Suprapubic skin (tissue), 4 donors: Measurements from ENCODE around the gene TRIO. TPM values are rescaled to one million over a fixed set of nuclear protein-coding genes. Genes with fewer than 3 reads are reported as not detected.

Experiments
- DNase-seq, 2 donors: peaks; one replicate each; pipeline ENCODE4 v3.0.0-alpha.2; 2019; ENCODE audit warnings: low spot score in 2 of 2
- H3K27ac ChIP-seq: fragments of 200-600 bp; sonication (generic); one replicate; pipeline ENCODE4 v1.5.1; 2019
- H3K27me3 ChIP-seq: fragments of 200-600 bp; sonication (generic); one replicate; pipeline ENCODE4 v1.5.1; 2019
- H3K36me3 ChIP-seq: fragments of 200-600 bp; sonication (generic); one replicate; pipeline ENCODE4 v1.5.1; 2019
- H3K4me1 ChIP-seq: fragments of 200-600 bp; sonication (generic); one replicate; pipeline ENCODE4 v1.5.1; 2019
- H3K4me3 ChIP-seq: fragments of 200-600 bp; sonication (generic); one replicate; pipeline ENCODE4 v1.5.1; 2019; ENCODE audit warnings: mild to moderate bottlenecking
- H3K9me3 ChIP-seq: fragments of 200-600 bp; sonication (generic); one replicate; pipeline ENCODE4 v1.5.1; 2019
- CTCF ChIP-seq, 2 donors: fragments of 200-600 bp in 1 of 2; fragments of 450-650 bp in 1 of 2; sonication (generic) in 1 of 2; IDR thresholded peaks; one replicate each; pipeline ENCODE4 v1.5.1; 2016 to 2019; ENCODE audit warnings: antibody characterized with exemption in 2 of 2, mild to moderate bottlenecking in 1 of 2, moderate library complexity in 1 of 2
- EP300 ChIP-seq: sonication (generic); formaldehyde crosslinking; IDR thresholded peaks from one replicate; pipeline ENCODE4 v1.6.1; 2017; ENCODE audit warnings: antibody characterized with exemption
- POLR2A ChIP-seq, 2 donors: fragments of 450-650 bp; IDR thresholded peaks; one replicate each; pipeline ENCODE4 v1.6.1; 2017; ENCODE audit warnings: antibody characterized with exemption in 2 of 2, mild to moderate bottlenecking in 2 of 2, moderate library complexity in 2 of 2
- POLR2AphosphoS5 ChIP-seq, 3 donors: sonication (generic); formaldehyde crosslinking; IDR thresholded peaks; one replicate each; pipeline ENCODE4 v1.6.1; 2017; ENCODE audit warnings: antibody characterized with exemption in 3 of 3
- WGBS: methylation state at CpG from one replicate; pipeline ENCODE4 v1.1.5; 2018; 5-methylcytosine and 5-hydroxymethylcytosine counted together
- total RNA-seq, 4 donors: library from RNA; depleted of rRNA; stranded (reverse); fragments of >200 nt; gene quantifications; one replicate each; pipeline ENCODE4 v1.1.0, GENCODE V29; 2016

TRIO gene
- total RNA-seq, 4 donors from 2014 or later: 62.7 to 159 (median 70.4) TPM

GRCh38 chr5:14369780-14370179 is 226.6 kb downstream of the TRIO start:
- DNase-seq: no peak
- no peak for TF ChIP-seq CTCF (IDR thresholded peaks at IDR 0.05)
- TF ChIP-seq POLR2A (IDR thresholded peaks at IDR 0.05): no peak
- TF ChIP-seq EP300: no peak
- no peak for TF ChIP-seq POLR2AphosphoS5 (IDR thresholded peaks at IDR 0.05)
- 86% methylated on average over 6 of the region's 6 CpGs for WGBS
- Histone ChIP-seq H3K36me3 (peaks cover 81% of the 10 kb centered on the region), H3K27me3 (no peaks in the 10 kb centered on the region), H3K4me3 (no peak overlapping the region), H3K4me1 (no peaks in the 10 kb centered on the region), H3K9me3 (no peaks in the 10 kb centered on the region), H3K27ac (no peak overlapping the region)

GRCh38 chr5:14370386-14370785 is 227.2 kb downstream of the TRIO start:
- H3K27me3 ChIP-seq: no peaks in the 10 kb centered on the region
- TF ChIP-seq EP300 (no peak), CTCF (IDR thresholded peaks at IDR 0.05) (no peak), POLR2AphosphoS5 (IDR thresholded peaks at IDR 0.05) (no peak), POLR2A (IDR thresholded peaks at IDR 0.05) (no peak)
- no peak overlapping the region for H3K27ac ChIP-seq
- no peaks in the 10 kb centered on the region for H3K4me1 ChIP-seq
- 85% methylated on average over 5 of the region's 5 CpGs for WGBS
- no peak overlapping the region for H3K4me3 ChIP-seq
- H3K9me3 ChIP-seq: no peaks in the 10 kb centered on the region
- H3K36me3 ChIP-seq: peaks cover 81% of the 10 kb centered on the region
- no peak for DNase-seq

GRCh38 chr5:14373685-14374084 is 230.5 kb downstream of the TRIO start:
- H3K4me1 ChIP-seq: no peaks in the 10 kb centered on the region
- no peaks in the 10 kb centered on the region for H3K27me3 ChIP-seq
- no peak for DNase-seq
- H3K36me3 ChIP-seq: peaks cover 78% of the 10 kb centered on the region
- TF ChIP-seq POLR2A (IDR thresholded peaks at IDR 0.05): no peak
- no peak for TF ChIP-seq EP300
- no peak for TF ChIP-seq CTCF (IDR thresholded peaks at IDR 0.05)
- TF ChIP-seq POLR2AphosphoS5 (IDR thresholded peaks at IDR 0.05): no peak
- no peaks in the 10 kb centered on the region for H3K9me3 ChIP-seq
- no peak overlapping the region for H3K4me3 ChIP-seq
- 84% methylated on average over 6 of the region's 6 CpGs for WGBS
- no peak overlapping the region for H3K27ac ChIP-seq

- TF ChIP-seq POLR2AphosphoS5 (IDR thresholded peaks at IDR 0.05): no peak
- TF ChIP-seq POLR2A (IDR thresholded peaks at IDR 0.05): no peak
- TF ChIP-seq CTCF (IDR thresholded peaks at IDR 0.05): no peak
- no peak for TF ChIP-seq EP300
- no peak for DNase-seq
- Histone ChIP-seq H3K27ac (no peak overlapping the region), H3K27me3 (no peaks in the 10 kb centered on the region), H3K36me3 (peaks cover 78% of the 10 kb centered on the region), H3K9me3 (no peaks in the 10 kb centered on the region), H3K4me3 (no peak overlapping the region), H3K4me1 (no peaks in the 10 kb centered on the region)
- 74% methylated on average over 8 of the region's 8 CpGs for WGBS
These were observed 231.0 kb downstream of the TRIO start for GRCh38 chr5:14374100-14374499.

GRCh38 chr5:14376789-14377188 is 233.6 kb downstream of the TRIO start:
- Histone ChIP-seq H3K36me3 (peaks cover 76% of the 10 kb centered on the region), H3K27me3 (no peaks in the 10 kb centered on the region), H3K4me3 (no peak overlapping the region), H3K27ac (no peak overlapping the region), H3K4me1 (no peaks in the 10 kb centered on the region), H3K9me3 (no peaks in the 10 kb centered on the region)
- DNase-seq: no peak
- WGBS: 86% methylated on average over 3 of the region's 3 CpGs
- no peak for TF ChIP-seq EP300
- no peak for TF ChIP-seq CTCF (IDR thresholded peaks at IDR 0.05)
- TF ChIP-seq POLR2AphosphoS5 (IDR thresholded peaks at IDR 0.05): no peak
- no peak for TF ChIP-seq POLR2A (IDR thresholded peaks at IDR 0.05)
